Ishikawa (cell line): ENCODE measurements around the gene SF3B6.
A peak's percentile ranks its signal among the peaks of the same experiment; 100 is the strongest.

Experiments
- CEBPB ChIP-seq: IDR thresholded peaks from 2 replicates; pipeline ENCODE4 v1.6.1; 2012
- CREB1 ChIP-seq: IDR thresholded peaks from 2 replicates; pipeline ENCODE4 v1.6.1; 2012; ENCODE audit warnings: low read depth
- EGR1 ChIP-seq: IDR thresholded peaks from 2 replicates; pipeline ENCODE4 v1.6.1; 2012
- EP300 ChIP-seq: IDR thresholded peaks from 2 replicates; pipeline ENCODE4 v1.6.1; 2012; ENCODE audit warnings: borderline replicate concordance
- FOXM1 ChIP-seq: IDR thresholded peaks from 2 replicates; pipeline ENCODE4 v1.6.1; 2012; ENCODE audit warnings: low read depth, borderline replicate concordance
- NFIC ChIP-seq: IDR thresholded peaks from 2 replicates; pipeline ENCODE4 v1.6.1; 2012
- RAD21 ChIP-seq: IDR thresholded peaks from 2 replicates; pipeline ENCODE4 v1.6.1; 2012; ENCODE audit warnings: low read depth
- TAF1 ChIP-seq: IDR thresholded peaks from 2 replicates; pipeline ENCODE4 v1.6.1; 2012; ENCODE audit warnings: low read depth, mild to moderate bottlenecking
- TCF12 ChIP-seq: IDR thresholded peaks from 2 replicates; pipeline ENCODE4 v1.6.1; 2012; ENCODE audit warnings: low read depth
- TEAD4 ChIP-seq: IDR thresholded peaks from 2 replicates; pipeline ENCODE4 v1.6.1; 2012
- YY1 ChIP-seq: IDR thresholded peaks from 2 replicates; pipeline ENCODE4 v1.6.1; 2012; ENCODE audit warnings: low read depth
- ZBTB7A ChIP-seq: IDR thresholded peaks from 2 replicates; pipeline ENCODE4 v1.6.1; 2012; ENCODE audit warnings: low read depth
- TF ChIP-seq, protein P1 (sequence below): IDR thresholded peaks from 2 replicates; pipeline ENCODE4 v1.6.1; 2012
- TF ChIP-seq, protein P2 (sequence below): IDR thresholded peaks from 2 replicates; pipeline ENCODE4 v1.6.1; 2012; ENCODE audit warnings: low read depth, mild to moderate bottlenecking
- TF ChIP-seq, protein P3 (sequence below): IDR thresholded peaks from 2 replicates; pipeline ENCODE4 v1.6.1; 2012

The SF3B6 gene

DNA sequence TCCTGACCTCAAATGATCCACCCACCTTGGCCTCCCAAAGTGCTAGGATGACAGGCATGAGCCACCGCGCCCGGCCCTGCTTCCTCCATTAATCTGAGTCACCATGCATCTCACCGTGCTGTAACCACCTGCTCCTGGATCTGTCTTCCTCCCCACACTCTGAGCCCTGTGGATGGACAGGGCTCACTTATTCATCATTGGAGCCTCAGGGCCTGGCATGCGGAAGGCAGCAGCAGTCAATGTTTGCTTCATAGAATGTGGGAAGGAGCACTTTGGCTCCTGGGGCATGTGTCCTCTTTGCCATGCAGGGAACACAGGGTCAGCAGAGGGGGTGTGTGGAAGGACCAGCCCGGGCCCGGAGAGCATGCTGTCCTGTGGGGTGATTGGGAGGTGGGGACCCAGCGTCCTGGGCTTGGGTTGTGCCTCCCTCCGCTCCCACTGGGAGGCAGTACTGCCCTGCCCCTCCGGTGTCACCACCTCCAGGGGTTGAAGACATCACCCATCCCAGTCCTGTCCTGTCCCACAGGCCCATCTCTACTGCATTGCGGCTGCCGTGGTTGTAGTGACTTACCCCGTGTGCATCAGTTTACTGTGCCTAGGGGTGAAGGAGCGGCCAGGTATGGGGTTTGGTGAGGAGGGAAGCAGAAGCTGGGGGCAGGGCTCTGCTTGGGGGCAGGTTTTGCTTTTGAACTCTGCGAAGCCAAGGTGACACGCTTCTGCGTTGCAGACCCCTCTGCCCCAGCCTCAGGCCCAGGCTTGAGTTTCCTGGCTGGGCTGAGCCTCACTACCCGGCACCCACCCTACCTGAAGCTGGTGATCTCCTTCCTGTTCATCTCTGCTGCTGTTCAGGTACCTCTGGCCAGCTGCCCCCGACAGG lies 54.8 kb downstream of the SF3B6 start:
- TF ChIP-seq NFIC (no peak), CREB1 (no peak), EP300 (no peak), RAD21 (peak; percentile 63), TAF1 (no peak), YY1 (no peak)

DNA sequence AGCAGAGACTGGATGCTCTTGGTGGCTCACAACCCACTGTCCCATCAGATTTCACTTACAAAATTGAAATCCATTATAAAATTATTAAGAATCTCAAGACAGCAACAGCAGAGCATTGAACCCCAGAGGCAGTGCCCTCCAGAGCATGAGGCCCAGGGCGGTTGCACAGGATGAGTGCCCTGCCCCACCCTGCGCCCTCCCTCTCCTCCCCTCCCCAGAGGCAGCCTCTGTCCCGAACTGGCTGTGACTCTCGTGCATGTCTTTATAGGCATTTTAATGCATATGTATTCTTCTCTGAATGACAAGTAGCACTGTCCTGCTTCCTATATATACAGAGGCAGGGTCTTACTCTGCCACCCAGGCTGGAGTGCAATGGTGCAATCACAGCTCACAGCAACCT lies 55.9 kb downstream of the SF3B6 start:
- no peak for TF ChIP-seq RAD21
- TF ChIP-seq ZBTB7A: no peak
- TF ChIP-seq TCF12: no peak
- no peak for TF ChIP-seq TAF1
- TF ChIP-seq EGR1: no peak
- no peak for TF ChIP-seq FOXM1
- TF ChIP-seq, protein P1, sequence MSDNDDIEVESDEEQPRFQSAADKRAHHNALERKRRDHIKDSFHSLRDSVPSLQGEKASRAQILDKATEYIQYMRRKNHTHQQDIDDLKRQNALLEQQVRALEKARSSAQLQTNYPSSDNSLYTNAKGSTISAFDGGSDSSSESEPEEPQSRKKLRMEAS: no peak
- TF ChIP-seq EP300: no peak
- no peak for TF ChIP-seq YY1
- TF ChIP-seq, protein P2, sequence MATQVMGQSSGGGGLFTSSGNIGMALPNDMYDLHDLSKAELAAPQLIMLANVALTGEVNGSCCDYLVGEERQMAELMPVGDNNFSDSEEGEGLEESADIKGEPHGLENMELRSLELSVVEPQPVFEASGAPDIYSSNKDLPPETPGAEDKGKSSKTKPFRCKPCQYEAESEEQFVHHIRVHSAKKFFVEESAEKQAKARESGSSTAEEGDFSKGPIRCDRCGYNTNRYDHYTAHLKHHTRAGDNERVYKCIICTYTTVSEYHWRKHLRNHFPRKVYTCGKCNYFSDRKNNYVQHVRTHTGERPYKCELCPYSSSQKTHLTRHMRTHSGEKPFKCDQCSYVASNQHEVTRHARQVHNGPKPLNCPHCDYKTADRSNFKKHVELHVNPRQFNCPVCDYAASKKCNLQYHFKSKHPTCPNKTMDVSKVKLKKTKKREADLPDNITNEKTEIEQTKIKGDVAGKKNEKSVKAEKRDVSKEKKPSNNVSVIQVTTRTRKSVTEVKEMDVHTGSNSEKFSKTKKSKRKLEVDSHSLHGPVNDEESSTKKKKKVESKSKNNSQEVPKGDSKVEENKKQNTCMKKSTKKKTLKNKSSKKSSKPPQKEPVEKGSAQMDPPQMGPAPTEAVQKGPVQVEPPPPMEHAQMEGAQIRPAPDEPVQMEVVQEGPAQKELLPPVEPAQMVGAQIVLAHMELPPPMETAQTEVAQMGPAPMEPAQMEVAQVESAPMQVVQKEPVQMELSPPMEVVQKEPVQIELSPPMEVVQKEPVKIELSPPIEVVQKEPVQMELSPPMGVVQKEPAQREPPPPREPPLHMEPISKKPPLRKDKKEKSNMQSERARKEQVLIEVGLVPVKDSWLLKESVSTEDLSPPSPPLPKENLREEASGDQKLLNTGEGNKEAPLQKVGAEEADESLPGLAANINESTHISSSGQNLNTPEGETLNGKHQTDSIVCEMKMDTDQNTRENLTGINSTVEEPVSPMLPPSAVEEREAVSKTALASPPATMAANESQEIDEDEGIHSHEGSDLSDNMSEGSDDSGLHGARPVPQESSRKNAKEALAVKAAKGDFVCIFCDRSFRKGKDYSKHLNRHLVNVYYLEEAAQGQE: no peak
- TF ChIP-seq CEBPB: no peak
- TF ChIP-seq CREB1: no peak
- TF ChIP-seq, protein P3, sequence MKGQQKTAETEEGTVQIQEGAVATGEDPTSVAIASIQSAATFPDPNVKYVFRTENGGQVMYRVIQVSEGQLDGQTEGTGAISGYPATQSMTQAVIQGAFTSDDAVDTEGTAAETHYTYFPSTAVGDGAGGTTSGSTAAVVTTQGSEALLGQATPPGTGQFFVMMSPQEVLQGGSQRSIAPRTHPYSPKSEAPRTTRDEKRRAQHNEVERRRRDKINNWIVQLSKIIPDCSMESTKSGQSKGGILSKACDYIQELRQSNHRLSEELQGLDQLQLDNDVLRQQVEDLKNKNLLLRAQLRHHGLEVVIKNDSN: no peak
- TF ChIP-seq NFIC: no peak
- TF ChIP-seq TEAD4: no peak

DNA sequence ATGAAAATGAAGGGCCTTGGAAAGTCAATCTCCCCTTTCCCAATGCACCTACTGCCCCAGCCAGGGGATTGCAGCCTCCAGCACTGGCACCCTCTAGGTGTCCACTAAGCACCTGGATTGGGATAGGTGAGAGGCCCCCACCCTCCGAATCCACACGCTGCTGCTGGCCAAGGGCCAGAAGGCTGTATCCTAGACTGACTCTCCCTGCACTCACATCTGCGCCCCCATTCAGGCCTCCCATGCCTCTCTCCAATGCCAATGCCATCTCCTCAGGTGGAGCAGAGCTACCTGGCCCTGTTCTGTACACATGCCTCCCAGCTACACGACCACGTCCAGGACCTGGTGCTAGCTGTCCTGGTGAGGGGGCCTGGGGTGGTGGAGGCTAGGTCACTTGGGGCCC lies 56.4 kb downstream of the SF3B6 start:
- TF ChIP-seq TAF1 (no peak), CEBPB (no peak), EP300 (no peak), ZBTB7A (no peak)

DNA sequence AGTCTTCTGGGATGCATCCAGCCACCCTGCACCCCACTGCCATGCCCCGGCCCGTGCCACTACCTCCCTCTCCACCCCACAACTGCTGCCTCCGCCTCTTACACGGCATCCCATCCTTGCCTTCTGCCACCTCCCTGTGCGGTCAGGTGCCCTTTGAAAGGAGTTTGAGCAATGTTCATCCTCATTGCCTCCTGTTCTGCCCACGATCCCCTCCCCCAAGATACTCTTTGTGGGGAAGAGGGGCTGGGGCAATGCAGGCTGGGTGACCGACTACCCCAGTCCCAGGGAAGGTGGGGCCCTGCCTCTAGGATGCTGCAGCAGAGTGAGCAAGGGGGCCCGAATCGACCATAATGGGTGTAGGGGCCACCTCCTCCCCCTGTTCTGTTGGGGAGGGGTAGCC lies 57.9 kb downstream of the SF3B6 start:
- TF ChIP-seq, protein P2: no peak
- TF ChIP-seq ZBTB7A (no peak), EP300 (no peak), TCF12 (no peak), NFIC (no peak)
- TF ChIP-seq, protein P3: no peak

DNA sequence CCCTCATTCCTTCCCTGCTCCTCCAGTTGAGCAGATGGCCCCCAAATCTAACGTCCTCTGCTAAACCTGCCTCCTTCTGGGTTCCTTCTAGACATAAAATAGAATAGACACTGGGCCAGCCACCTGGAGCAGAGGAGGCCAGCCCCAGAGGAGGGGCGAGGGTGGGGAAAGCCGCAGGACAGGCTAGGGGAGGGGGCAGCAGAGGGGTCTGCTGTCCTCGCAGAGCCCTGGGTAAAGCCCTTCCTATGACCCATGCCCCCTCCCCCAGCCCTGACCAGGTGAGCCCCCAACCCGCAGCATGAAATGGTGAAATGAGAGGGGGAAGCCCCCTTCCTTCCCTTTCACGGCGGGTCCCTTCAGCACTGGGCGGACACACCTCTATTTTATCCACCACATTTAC lies 58.4 kb downstream of the SF3B6 start:
- TF ChIP-seq CREB1 (no peak), RAD21 (no peak)
- TF ChIP-seq, protein P1: no peak
